NCI-H748 treated with DMSO at 0.1 percent for 48 hours (cell line): ENCODE measurements around the gene CAP2.
"Not testable (repeated sequence)": the region's sequence is repeated elsewhere in the genome, so short reads cannot be mapped to it uniquely, and the experiment has no call there.

ENCODE experiments used
- DNase-seq: peaks from one replicate; lab custom pipeline; 2025; lab: John Stamatoyannopoulos, UW

Gene CAP2

GRCh38 chr6:17439243-17439993 is 46.0 kb downstream of the CAP2 start:
- DNase-seq = no peak

- DNase-seq = not testable (repeated sequence)
Measured at GRCh38 chr6:17440811-17441210, 47.4 kb downstream of the CAP2 start.

GRCh38 chr6:17442196-17442595 is 48.8 kb downstream of the CAP2 start:
- DNase-seq = no peak

- no peak for DNase-seq
Measured at GRCh38 chr6:17446713-17447112, 53.3 kb downstream of the CAP2 start.

- DNase-seq = no peak
Measured at GRCh38 chr6:17448165-17448564, 54.8 kb downstream of the CAP2 start.

- DNase-seq = no peak
Measured at GRCh38 chr6:17450397-17450796, 57.0 kb downstream of the CAP2 start.

- DNase-seq = no peak
Measured at GRCh38 chr6:17450832-17451231, 57.4 kb downstream of the CAP2 start.

- no peak for DNase-seq
Measured at GRCh38 chr6:17452096-17452495, 58.7 kb downstream of the CAP2 start.

GRCh38 chr6:17454316-17455005 is 61.1 kb downstream of the CAP2 start:
- DNase-seq = no peak

- DNase-seq = no peak
Measured at GRCh38 chr6:17455919-17456318, 62.5 kb downstream of the CAP2 start.

- DNase-seq = no peak
Measured at GRCh38 chr6:17456711-17457110, 63.3 kb downstream of the CAP2 start.

GRCh38 chr6:17457405-17457804 is 64.0 kb downstream of the CAP2 start:
- DNase-seq = no peak

GRCh38 chr6:17457956-17458355 is 64.6 kb downstream of the CAP2 start:
- no peak for DNase-seq

GRCh38 chr6:17458966-17459365 is 65.6 kb downstream of the CAP2 start:
- no peak for DNase-seq

GRCh38 chr6:17460862-17461261 is 67.5 kb downstream of the CAP2 start:
- no peak for DNase-seq

- DNase-seq = no peak
Measured at GRCh38 chr6:17466147-17466546, 72.8 kb downstream of the CAP2 start.

- no peak for DNase-seq
Measured at GRCh38 chr6:17466707-17467106, 73.3 kb downstream of the CAP2 start.

- DNase-seq = no peak
Measured at GRCh38 chr6:17469006-17469832, 75.8 kb downstream of the CAP2 start.

- DNase-seq = no peak
Measured at GRCh38 chr6:17470202-17470937, 77.0 kb downstream of the CAP2 start.

- DNase-seq = no peak
Measured at GRCh38 chr6:17470938-17471327, 77.5 kb downstream of the CAP2 start.

GRCh38 chr6:17472653-17473183 is 79.3 kb downstream of the CAP2 start:
- peak; percentile 90 for DNase-seq

- DNase-seq = peak; percentile 85
Measured at GRCh38 chr6:17473554-17473953, 80.2 kb downstream of the CAP2 start.
